Activated CD8-positive, alpha-beta memory T cell treated with anti-CD3 and anti-CD28 coated beads for 48 hours (primary cell): ENCODE results near the gene KCNQ4.

Source experiments
- DNase-seq, 3 experiments: peaks; one replicate each; pipeline ENCODE4 v3.0.0-alpha.2; 2020; ENCODE audit warnings: low read depth in 2 of 3, low spot score in 2 of 3

KCNQ4 gene

GRCh38 chr1:40776236-40777072 is 7.1 kb upstream of the KCNQ4 start:
- no peak for DNase-seq

GRCh38 chr1:40777224-40777970 is 6.2 kb upstream of the KCNQ4 start:
- DNase-seq: no peak

- DNase-seq: no peak
Observed at GRCh38 chr1:40780678-40781607, 2.6 kb upstream of the KCNQ4 start.

- no peak for DNase-seq
Observed at GRCh38 chr1:40781608-40781971, 2.0 kb upstream of the KCNQ4 start.

- DNase-seq: no peak
Observed at GRCh38 chr1:40782371-40782956, 1.1 kb upstream of the KCNQ4 start.

GRCh38 chr1:40784141-40784770 is 669 bp downstream of the KCNQ4 start:
- DNase-seq: no peak

- no peak for DNase-seq
Observed at GRCh38 chr1:40784771-40785151, 1.2 kb downstream of the KCNQ4 start.

GRCh38 chr1:40785446-40785845 is 1.9 kb downstream of the KCNQ4 start:
- DNase-seq: no peak

- no peak for DNase-seq
Observed at GRCh38 chr1:40786171-40786994, 2.8 kb downstream of the KCNQ4 start.

GRCh38 chr1:40786995-40787705 is 3.6 kb downstream of the KCNQ4 start:
- no peak for DNase-seq

GRCh38 chr1:40787737-40788560 is 4.4 kb downstream of the KCNQ4 start:
- no peak for DNase-seq

- no peak for DNase-seq
Observed at GRCh38 chr1:40788561-40789341, 5.2 kb downstream of the KCNQ4 start.

GRCh38 chr1:40789342-40789598 is 5.7 kb downstream of the KCNQ4 start:
- no peak for DNase-seq

GRCh38 chr1:40789661-40790430 is 6.3 kb downstream of the KCNQ4 start:
- no peak for DNase-seq

- DNase-seq: no peak
Observed at GRCh38 chr1:40792036-40792435, 8.4 kb downstream of the KCNQ4 start.

GRCh38 chr1:40793617-40794016 is 10.0 kb downstream of the KCNQ4 start:
- DNase-seq: no peak

- no peak for DNase-seq
Observed at GRCh38 chr1:40794048-40794447, 10.5 kb downstream of the KCNQ4 start.
